Activated naive CD4-positive, alpha-beta T cell treated with anti-CD3 and anti-CD28 coated beads, Interleukin-2, amount 50 U/mL, for 72 hours (primary cell): ENCODE measurements around the gene OPA3. TPM values are rescaled to one million over a fixed set of nuclear protein-coding genes. Genes with fewer than 3 reads are reported as not detected.
"Not testable (repeated sequence)": the region's sequence is repeated elsewhere in the genome, so short reads cannot be mapped to it uniquely, and the experiment has no call there.

Experiments used
- ATAC-seq, 2 donors: fragments of 150-1000 bp; cut with Tn5 transposase; 2 replicates each; pipeline ENCODE4 v1.10.0; 2021; ENCODE audit warnings: mild to moderate bottlenecking in 2 of 2, moderate library complexity in 2 of 2
- DNase-seq, 2 donors: peaks; one replicate each; pipeline ENCODE4 v3.0.0; 2021 to 2022; ENCODE audit warnings: low spot score in 2 of 2
- H3K27ac Mint-ChIP-seq, 2 donors: one replicate each; pipeline ENCODE4 v1.8.0; 2022; ENCODE audit warnings: mild to moderate bottlenecking in 2 of 2, mixed read lengths in 2 of 2
- H3K36me3 Mint-ChIP-seq, 2 donors: one replicate each; pipeline ENCODE4 v1.8.0; 2022; ENCODE audit warnings: mixed read lengths in 2 of 2
- H3K9me3 Mint-ChIP-seq, 2 donors: one replicate each; pipeline ENCODE4 v1.8.0; 2022; ENCODE audit warnings: mixed read lengths in 2 of 2
- total RNA-seq, 2 donors: library from RNA; stranded (reverse); gene quantifications; one replicate each; pipeline ENCODE4 v1.2.3, GENCODE V29; 2022

OPA3 gene
- total RNA-seq: 10 to 100 TPM; 16.6 to 16.7 TPM

DNA sequence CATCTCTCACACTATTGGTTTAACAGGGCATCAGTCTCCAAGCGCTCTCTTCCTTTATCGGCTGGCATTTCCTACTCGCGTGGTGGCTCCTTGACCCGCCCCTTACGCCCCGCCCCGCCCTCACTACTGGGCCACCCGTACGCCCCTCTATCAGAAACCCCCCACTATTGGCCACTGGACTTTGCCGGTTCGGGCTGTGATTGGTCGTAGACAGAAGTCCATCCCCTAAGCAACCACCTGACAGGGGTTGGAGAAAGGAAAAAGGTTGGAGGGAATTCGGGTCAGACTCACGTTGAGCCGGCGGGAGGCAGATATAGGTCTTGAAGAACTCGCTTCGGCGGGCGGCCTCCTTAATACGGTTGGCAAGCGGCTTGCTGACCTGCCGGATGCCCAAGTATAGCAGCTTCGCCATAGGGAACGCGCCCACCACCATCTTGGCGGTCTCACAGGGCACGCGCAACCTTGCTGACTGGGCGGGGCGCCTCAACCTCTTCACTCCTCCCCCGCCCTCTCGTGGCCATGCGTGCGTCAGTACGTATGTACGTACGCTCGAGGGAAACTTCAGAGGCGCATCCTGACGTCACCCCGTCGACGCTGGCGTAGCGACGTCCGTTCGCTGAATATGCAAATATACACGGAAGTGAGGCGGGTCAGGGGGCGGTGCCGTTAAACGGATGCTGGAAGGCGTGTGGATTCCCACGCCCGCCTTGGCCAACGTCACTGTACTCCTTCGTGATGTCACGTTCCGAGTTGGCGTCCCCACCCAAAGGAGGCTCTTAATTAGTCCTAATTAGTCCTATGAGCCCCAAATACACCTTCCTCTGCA, at the start of gene OPA3:
Gene OPA3, minus strand, starts transcription at position 471 of the 826 bp plus-strand sequence. Its CDS starts 38 bp downstream, at position 433.
- Mint-ChIP-seq H3K36me3 (peaks cover 16 to 20% of the 10 kb centered on the region in 2 donors), H3K9me3 (no peaks in the 10 kb centered on the region), H3K27ac (peak within 1 kb of the TSS; percentile 94 to 97)
- DNase-seq (peak; percentile 95 to 98), ATAC-seq (peak; percentile 89 to 92)

- DNase-seq: no peak
- H3K36me3 Mint-ChIP-seq: peaks cover 5 to 10% of the 10 kb centered on the region in 2 donors
- no peak for ATAC-seq
- H3K27ac Mint-ChIP-seq: peak overlapping the region in 1 of 2 donors; percentile 93
- H3K9me3 Mint-ChIP-seq: no peaks in the 10 kb centered on the region
Observed at GRCh38 chr19:45632468-45633196, 48.0 kb upstream of the OPA3 start.

- ATAC-seq (peak; percentile 93), DNase-seq (no peak)
- Mint-ChIP-seq H3K9me3 (no peaks in the 10 kb centered on the region), H3K27ac (peak overlapping the region; percentile 84 to 92), H3K36me3 (peaks cover 9 to 15% of the 10 kb centered on the region in 2 donors)
Observed at GRCh38 chr19:45630463-45630862, 45.9 kb upstream of the OPA3 start.

DNA sequence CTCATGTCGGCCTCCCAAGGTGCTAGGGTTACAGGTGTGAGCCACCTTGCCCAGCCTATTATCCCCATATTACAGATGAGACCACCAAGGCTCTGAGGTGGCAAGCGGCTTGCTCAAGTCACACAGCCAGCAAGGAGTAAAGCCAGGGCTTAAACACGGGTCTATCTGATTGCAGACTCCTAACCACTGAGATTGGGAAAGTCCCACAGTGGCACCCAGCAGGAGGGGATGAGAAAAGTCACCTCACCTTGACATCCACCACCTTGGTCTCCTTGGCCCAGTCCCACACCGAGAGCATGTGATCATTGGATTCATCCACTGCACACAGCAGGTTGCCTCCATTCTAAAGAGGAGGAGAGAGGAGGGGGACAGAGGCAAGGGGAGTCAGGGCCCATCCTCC, 45.1 kb upstream of the OPA3 start:
- DNase-seq: no peak

GRCh38 chr19:45628219-45628618, 43.6 kb upstream of the OPA3 start:
- not testable (repeated sequence) for DNase-seq, H3K27ac Mint-ChIP-seq, H3K9me3 Mint-ChIP-seq, ATAC-seq
- H3K36me3 Mint-ChIP-seq: peaks cover 18 to 29% of the 10 kb centered on the region in 2 donors

More for the DNA sequence above, 45.1 kb upstream of the OPA3 start:
- Mint-ChIP-seq H3K27ac (peak overlapping the region; percentile 84 to 87), H3K9me3 (no peaks in the 10 kb centered on the region), H3K36me3 (peaks cover 11 to 22% of the 10 kb centered on the region in 2 donors)
- peak in 1 of 2 donors; percentile 56 for ATAC-seq

DNA sequence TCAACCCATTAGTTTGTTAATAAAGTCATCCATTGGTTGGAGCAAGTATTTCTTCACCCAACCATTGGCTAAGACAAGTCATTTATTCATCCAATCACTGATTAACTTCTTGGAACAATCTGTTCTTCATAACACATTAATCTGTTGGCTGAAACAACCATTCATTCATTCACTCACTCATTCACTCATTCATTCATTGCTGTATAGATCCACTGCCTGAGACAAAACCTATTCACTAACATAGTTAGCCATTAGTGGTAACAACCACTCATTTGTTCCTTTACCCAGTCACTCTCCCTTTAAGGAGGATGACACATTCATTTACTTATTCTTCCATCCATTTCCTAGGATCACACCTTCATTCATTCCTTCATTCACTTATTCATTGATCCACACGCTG, 39.4 kb upstream of the OPA3 start:
- peaks cover 20 to 25% of the 10 kb centered on the region in 2 donors for H3K36me3 Mint-ChIP-seq

DNA sequence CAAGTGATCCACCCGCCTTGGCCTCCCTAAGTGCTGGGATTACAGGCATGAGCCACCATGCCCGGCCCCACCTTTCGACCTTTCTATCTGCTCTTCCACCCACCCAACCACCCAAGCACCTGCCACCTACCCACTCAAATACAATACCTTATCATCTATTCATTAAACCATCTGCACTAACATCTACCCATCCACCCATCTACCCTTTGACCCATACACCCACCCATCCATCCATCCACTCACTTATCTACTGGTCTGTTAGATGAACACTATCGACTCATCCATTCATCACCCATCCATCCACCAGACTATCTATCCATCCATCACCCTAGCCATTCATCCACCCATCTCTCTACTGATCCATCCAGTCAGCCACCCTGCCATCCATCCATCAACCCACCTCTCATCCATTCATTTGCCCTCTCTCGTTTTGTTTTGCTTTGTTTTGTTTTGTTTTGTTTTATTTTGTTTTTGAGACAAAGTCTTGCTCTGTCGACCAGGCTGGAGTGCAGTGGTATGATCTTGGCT, 37.4 kb upstream of the OPA3 start:
- no peaks in the 10 kb centered on the region for H3K9me3 Mint-ChIP-seq
- ATAC-seq (no peak), DNase-seq (no peak)
- H3K36me3 Mint-ChIP-seq: peaks cover 20 to 26% of the 10 kb centered on the region in 2 donors
- peak overlapping the region; percentile 2 to 8 for H3K27ac Mint-ChIP-seq

More for the DNA sequence above, 39.4 kb upstream of the OPA3 start:
- Mint-ChIP-seq H3K27ac (no peak overlapping the region), H3K9me3 (no peaks in the 10 kb centered on the region)
- ATAC-seq: peak in 1 of 2 donors; percentile 49
- no peak for DNase-seq

GRCh38 chr19:45621389-45621788, 36.8 kb upstream of the OPA3 start:
- ATAC-seq: no peak
- H3K27ac Mint-ChIP-seq: peak overlapping the region in 1 of 2 donors; percentile 8
- H3K9me3 Mint-ChIP-seq: no peaks in the 10 kb centered on the region
- H3K36me3 Mint-ChIP-seq: peaks cover 20 to 26% of the 10 kb centered on the region in 2 donors
- no peak for DNase-seq

DNA sequence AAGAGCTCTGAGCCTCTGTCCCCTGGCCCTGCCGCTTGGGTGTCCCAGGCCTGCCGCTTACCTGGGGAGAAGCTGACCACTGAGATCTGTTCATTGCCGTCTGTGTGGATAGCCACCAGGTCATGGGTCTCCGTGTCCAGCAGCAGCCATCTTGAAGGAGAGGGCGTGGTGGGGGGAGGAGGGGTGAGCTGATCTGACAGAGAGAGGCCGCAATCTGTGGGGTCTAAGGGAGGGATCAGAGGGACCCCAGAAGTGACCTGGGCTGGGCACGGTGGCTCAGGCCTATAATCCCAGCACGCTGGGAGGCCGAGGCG, 32.1 kb upstream of the OPA3 start:
- ATAC-seq (no peak), DNase-seq (no peak)
- H3K9me3 Mint-ChIP-seq: no peaks in the 10 kb centered on the region
- peaks cover 13 to 42% of the 10 kb centered on the region in 2 donors for H3K36me3 Mint-ChIP-seq
- H3K27ac Mint-ChIP-seq: peak overlapping the region in 1 of 2 donors; percentile 48

DNA sequence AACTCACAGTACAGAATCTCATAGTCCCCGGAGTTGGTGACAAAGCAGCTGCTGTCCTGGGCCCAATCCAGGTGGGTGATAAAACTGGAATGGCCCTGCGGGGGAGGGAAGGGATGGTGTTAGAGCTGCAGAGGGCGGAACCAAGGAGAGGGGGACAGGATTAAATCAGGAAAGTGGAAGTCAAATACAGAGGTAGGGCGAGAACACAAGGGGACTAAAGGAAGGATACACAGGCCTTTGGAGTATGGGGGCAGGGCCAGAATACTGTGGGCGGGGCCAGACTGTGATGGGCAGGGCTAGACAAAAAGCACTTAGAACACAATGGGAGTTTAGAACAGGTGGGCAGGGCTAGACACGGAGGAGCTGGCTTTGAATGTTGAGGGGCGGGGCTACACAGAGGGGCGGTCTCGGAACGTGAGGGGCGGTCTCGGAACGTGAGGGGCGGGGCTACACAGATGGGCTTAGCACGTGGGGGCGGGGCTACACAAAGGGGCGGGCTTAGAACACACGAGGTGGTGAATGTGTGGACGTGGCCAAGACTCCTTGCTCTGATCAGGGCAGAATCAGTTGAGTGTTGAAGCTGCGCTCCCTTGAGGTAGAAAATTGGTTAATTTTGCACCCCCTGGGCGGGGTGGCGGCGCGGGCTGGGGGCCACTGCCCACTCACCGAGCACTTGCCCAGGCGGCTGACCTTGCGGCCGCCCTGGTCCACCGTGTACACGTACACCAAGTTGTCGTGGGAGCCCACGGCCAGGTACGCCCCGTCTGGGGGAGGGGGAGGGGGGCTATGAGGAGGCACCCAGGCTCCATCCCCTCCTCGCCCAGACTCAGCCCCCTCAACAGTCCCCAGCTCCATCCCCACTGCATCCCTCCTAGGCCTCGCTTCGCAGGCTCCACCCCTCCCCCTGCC, 31.4 kb upstream of the OPA3 start:
- DNase-seq: peak in 1 of 2 donors; percentile 82
- Mint-ChIP-seq H3K27ac (peak overlapping the region in 1 of 2 donors; percentile 48), H3K36me3 (peaks cover 13 to 48% of the 10 kb centered on the region in 2 donors), H3K9me3 (no peaks in the 10 kb centered on the region)
- peak; percentile 3 to 78 for ATAC-seq

GRCh38 chr19:45615056-45615455, 30.5 kb upstream of the OPA3 start:
- not testable (repeated sequence) for DNase-seq, H3K9me3 Mint-ChIP-seq, ATAC-seq, H3K27ac Mint-ChIP-seq
- peaks cover 19 to 55% of the 10 kb centered on the region in 2 donors for H3K36me3 Mint-ChIP-seq

DNA sequence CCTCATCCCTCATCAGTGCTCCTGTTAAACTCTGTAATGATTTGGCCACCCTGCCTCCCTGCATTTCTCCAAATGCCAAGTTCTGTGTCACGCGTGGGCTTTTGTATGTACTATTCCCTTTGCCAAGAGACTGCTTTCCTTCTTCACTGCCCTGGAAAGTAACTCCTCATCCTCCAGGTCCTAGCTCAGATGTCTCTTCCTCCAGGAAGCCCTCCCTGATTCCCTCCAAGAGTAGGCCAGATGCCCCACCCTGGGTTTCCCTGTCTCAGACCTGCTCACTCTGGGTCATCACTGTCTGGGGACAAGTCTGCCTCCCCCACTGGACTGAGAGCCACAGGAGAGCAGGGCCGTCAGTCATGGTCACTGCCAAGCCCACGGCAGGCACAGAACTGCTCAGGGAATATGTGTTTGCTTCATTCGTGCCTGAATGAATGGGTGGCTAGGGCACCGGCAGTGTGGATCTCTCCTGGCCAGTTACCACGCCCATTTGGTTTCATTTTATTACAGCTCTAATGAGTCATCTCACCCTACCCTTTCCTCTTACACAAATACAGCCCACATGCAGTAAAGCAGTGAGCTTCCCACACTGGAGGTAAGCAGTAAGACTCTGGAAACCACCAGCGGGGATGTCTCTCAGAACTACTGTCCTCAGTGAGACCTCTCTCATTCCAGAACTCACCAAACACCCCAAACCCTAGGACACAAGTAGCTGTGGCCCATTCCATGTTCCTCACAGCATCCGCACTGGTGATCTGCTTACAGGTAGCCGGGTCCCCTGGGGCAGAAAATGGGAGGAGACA, 29.5 kb upstream of the OPA3 start:
- H3K36me3 Mint-ChIP-seq: peaks cover 16 to 59% of the 10 kb centered on the region in 2 donors
- peak; percentile 87 to 96 for ATAC-seq
- DNase-seq: peak; percentile 54 to 68
- peak overlapping the region; percentile 83 to 93 for H3K27ac Mint-ChIP-seq
- peaks cover 0 to 5% of the 10 kb centered on the region in 2 donors for H3K9me3 Mint-ChIP-seq

DNA sequence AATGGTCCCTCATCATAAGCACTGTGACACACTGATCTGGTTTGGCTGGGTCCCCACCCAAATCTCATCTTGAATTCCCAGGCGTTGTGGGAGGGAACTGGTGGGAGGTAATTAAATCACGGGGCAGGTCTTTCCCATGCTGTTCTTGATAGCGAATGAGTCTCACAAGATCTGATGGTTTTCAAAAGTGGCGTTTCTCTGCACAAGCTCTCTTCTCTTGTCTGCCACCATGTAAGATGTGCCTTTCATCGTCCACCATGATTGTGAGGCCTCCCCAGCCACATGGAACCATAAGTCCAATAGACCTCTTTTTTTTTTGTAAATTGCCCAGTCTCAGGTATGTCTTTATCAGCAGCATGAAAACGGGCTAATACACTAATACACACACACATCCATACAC, 24.3 kb upstream of the OPA3 start:
- no peak for DNase-seq
- Mint-ChIP-seq H3K27ac (peak overlapping the region in 1 of 2 donors; percentile 0), H3K9me3 (peaks cover 0 to 9% of the 10 kb centered on the region in 2 donors), H3K36me3 (peaks cover 15 to 47% of the 10 kb centered on the region in 2 donors)
- no peak for ATAC-seq

DNA sequence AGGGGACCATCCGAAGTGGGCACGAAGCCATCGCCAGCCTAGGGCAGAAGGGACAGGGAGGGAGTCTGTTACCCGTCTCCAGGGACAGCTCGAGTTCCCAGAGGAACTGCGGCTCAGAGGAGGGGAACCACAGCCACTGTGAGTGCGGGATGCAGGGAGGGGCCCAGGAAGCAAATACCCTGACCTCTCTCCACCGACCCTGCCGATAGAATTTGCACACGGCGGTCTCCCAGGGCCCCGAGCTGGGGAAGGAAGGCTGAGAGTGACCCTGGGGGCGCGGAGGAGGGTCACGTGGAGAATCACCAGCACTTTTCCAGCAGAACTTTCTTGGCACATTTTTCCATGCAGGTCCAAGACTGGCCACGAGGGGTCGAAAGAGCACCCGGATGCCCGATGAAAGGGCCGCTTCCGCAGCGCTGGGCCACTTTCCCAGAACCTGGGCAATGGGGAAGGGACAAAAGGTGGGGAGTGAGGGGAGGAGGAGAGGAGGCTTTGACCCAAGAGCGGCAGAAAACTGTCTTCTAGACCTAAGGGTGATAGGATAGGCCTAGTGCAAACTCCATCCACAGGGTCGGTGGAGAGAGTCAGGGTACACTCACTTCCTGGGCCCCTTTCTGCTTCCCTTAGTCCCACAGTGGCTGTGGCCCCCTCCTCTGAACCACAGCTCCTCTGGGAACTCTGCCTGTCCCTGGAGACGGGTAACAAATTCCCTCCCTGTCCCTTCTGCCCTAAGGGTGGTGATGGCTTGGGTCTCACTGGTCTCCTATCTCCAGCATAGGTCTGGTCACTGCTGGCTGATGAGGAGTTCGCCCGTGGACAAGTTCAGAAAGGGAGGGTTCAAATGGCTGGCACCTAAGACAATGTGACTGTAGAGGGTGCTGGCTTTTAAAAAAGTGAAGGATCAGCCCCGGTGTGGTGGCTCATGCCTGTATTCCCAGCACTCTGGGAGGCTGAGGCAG, 22.7 kb upstream of the OPA3 start:
- H3K27ac Mint-ChIP-seq: peak overlapping the region; percentile 87 to 92

More for the DNA sequence above, 22.7 kb upstream of the OPA3 start:
- peaks cover 0 to 9% of the 10 kb centered on the region in 2 donors for H3K9me3 Mint-ChIP-seq
- DNase-seq (peak; percentile 42 to 70), ATAC-seq (peak in 1 of 2 donors; percentile 76)
- H3K36me3 Mint-ChIP-seq: peaks cover 11 to 35% of the 10 kb centered on the region in 2 donors
